H1 (cell line): ENCODE data around the gene POLR1B. TPM values are rescaled to one million over a fixed set of nuclear protein-coding genes. Genes with fewer than 3 reads are reported as not detected.

Experiments used
- CTCF ChIA-PET: fragments of 300-600 bp; sonication (Branson Sonifier 250); formaldehyde crosslinking; loops from one replicate; lab custom pipeline; 2021; ENCODE audit not compliant: partially characterized antibody; lab: Charles Lee
- POLR2A ChIA-PET: fragments of 300-600 bp; sonication (Branson Sonifier 250); formaldehyde crosslinking; loops from one replicate; lab custom pipeline; 2021; ENCODE audit warnings: inconsistent platforms; ENCODE audit not compliant: partially characterized antibody; lab: Charles Lee
- DNase-seq, 2 experiments: peaks; one replicate each; pipeline versions ENCODE4 v3.0.0 to v3.0.0-alpha.2; 2010 to 2022; ENCODE audit warnings: low spot score in 2 of 2, low read depth in 1 of 2, mixed read lengths in 1 of 2
- FAIRE-seq: peaks from 2 replicates; lab custom pipeline; 2011; peaks lifted over from hg19 to GRCh38; lab: Jason Lieb, UNC
- H2AFZ ChIP-seq: 2 replicates; pipeline ENCODE4 v1.8.1; 2012; ENCODE audit warnings: low read length, inconsistent platforms
- H2AK5ac ChIP-seq: 2 replicates; pipeline ENCODE4 v1.6.1; 2013; ENCODE audit warnings: low read depth, low read length
- H2BK120ac ChIP-seq: replicated peaks from 2 replicates; pipeline ENCODE3; 2013; ENCODE audit warnings: low read depth, low read length, inconsistent platforms
- H2BK12ac ChIP-seq: 2 replicates; pipeline ENCODE4 v1.6.1; 2013; ENCODE audit warnings: low read depth, low read length
- H2BK15ac ChIP-seq: 2 replicates; pipeline ENCODE4 v1.6.1; 2013; ENCODE audit warnings: low read length
- H2BK20ac ChIP-seq: 2 replicates; pipeline ENCODE4 v1.6.1; 2013; ENCODE audit warnings: low read length
- H2BK5ac ChIP-seq: 2 replicates; pipeline ENCODE4 v1.6.1; 2013; ENCODE audit warnings: low read depth, low read length
- H3K14ac ChIP-seq: 2 replicates; pipeline ENCODE4 v1.6.1; 2013; ENCODE audit warnings: inconsistent platforms; ENCODE audit not compliant: insufficient read length
- H3K18ac ChIP-seq: 2 replicates; pipeline ENCODE4 v1.6.1; 2013; ENCODE audit warnings: low read length; ENCODE audit errors: extremely low read depth
- H3K23ac ChIP-seq: 2 replicates; pipeline ENCODE4 v1.6.1; 2013; ENCODE audit warnings: inconsistent platforms; ENCODE audit not compliant: insufficient read length
- H3K23me2 ChIP-seq: 2 replicates; pipeline ENCODE4 v1.6.1; 2013; ENCODE audit warnings: low read depth, low read length
- H3K27ac ChIP-seq: 2 replicates; pipeline ENCODE4 v1.6.1; 2011; ENCODE audit warnings: low read depth, low read length, inconsistent platforms
- H3K27me3 ChIP-seq, 4 experiments: replicated peaks in 1 of 4; 1 replicate in 1 of 4; 2 replicates in 3 of 4; pipeline versions ENCODE4 v1.6.1 to v1.8.1; 2011 to 2013; ENCODE audit warnings: low read length in 3 of 4, mild to moderate bottlenecking in 3 of 4, inconsistent platforms in 2 of 4, mixed read lengths in 2 of 4, moderate library complexity in 1 of 4; ENCODE audit not compliant: control insufficient read depth in 3 of 4, insufficient read depth in 3 of 4; ENCODE audit errors: extremely low read depth in 1 of 4
- H3K36me3 ChIP-seq, 4 experiments: 2 replicates each; pipeline versions ENCODE4 v1.6.1 to v1.8.1; 2011 to 2013; ENCODE audit warnings: mild to moderate bottlenecking in 4 of 4, low read length in 3 of 4, moderate library complexity in 2 of 4, control low read depth in 1 of 4, inconsistent platforms in 1 of 4; ENCODE audit not compliant: insufficient read depth in 4 of 4, control insufficient read depth in 2 of 4
- H3K4ac ChIP-seq: replicated peaks from 2 replicates; pipeline ENCODE3; 2013; ENCODE audit warnings: low read length, low read depth, mixed read lengths, inconsistent platforms; ENCODE audit not compliant: insufficient read length
- H3K4me1 ChIP-seq, 4 experiments: replicated peaks in 1 of 4; 1 replicate in 1 of 4; 2 replicates in 3 of 4; pipeline versions ENCODE4 v1.6.1 to v1.8.1; 2011 to 2013; ENCODE audit warnings: low read length in 3 of 4, inconsistent platforms in 2 of 4, mixed read lengths in 1 of 4; ENCODE audit not compliant: insufficient read depth in 4 of 4, control insufficient read depth in 3 of 4
- H3K4me2 ChIP-seq, 2 experiments: 2 replicates each; pipeline versions ENCODE4 v1.6.1 to v1.8.1; 2011 to 2013; ENCODE audit warnings: low read depth in 2 of 2, low read length in 2 of 2, control low read depth in 1 of 2, inconsistent platforms in 1 of 2, mild to moderate bottlenecking in 1 of 2; ENCODE audit not compliant: insufficient read depth in 1 of 2
- H3K4me3 ChIP-seq, 4 experiments: fragments of 200-600, 300-600 bp in 1 of 4; sonication (generic), shearing (Covaris generic), sonication (Bioruptor Twin) in 1 of 4; 2 replicates each; pipeline versions ENCODE4 v1.5.1 to v1.8.1; 2011 to 2016; ENCODE audit warnings: low read length in 4 of 4, low read depth in 3 of 4, control low read depth in 2 of 4, inconsistent platforms in 2 of 4, mild to moderate bottlenecking in 2 of 4, mixed read lengths in 1 of 4, moderate library complexity in 1 of 4; ENCODE audit not compliant: insufficient read depth in 2 of 4; ENCODE audit errors: extremely low read depth in 1 of 4
- H3K56ac ChIP-seq: replicated peaks from 2 replicates; pipeline ENCODE3; 2013; ENCODE audit warnings: low read depth, mild to moderate bottlenecking, mixed read lengths, low read length, inconsistent platforms; ENCODE audit not compliant: insufficient read length
- H3K79me1 ChIP-seq: 2 replicates; pipeline ENCODE4 v1.6.1; 2013; ENCODE audit warnings: low read depth, low read length, control low read depth
- H3K79me2 ChIP-seq, 2 experiments: 2 replicates each; pipeline versions ENCODE4 v1.6.1 to v1.8.1; 2012 to 2013; ENCODE audit warnings: low read length in 2 of 2, mild to moderate bottlenecking in 2 of 2, inconsistent platforms in 1 of 2; ENCODE audit not compliant: insufficient read depth in 2 of 2, control insufficient read depth in 1 of 2
- H3K9ac ChIP-seq, 4 experiments: replicated peaks in 1 of 4; 1 replicate in 1 of 4; 2 replicates in 3 of 4; pipeline versions ENCODE4 v1.6.1 to v1.8.1; 2011 to 2013; ENCODE audit warnings: low read depth in 3 of 4, low read length in 3 of 4, control low read depth in 2 of 4, mild to moderate bottlenecking in 2 of 4, moderate library complexity in 2 of 4, inconsistent platforms in 1 of 4; ENCODE audit errors: extremely low read depth in 1 of 4
- H3K9me3 ChIP-seq, 2 experiments: 2 replicates each; pipeline versions ENCODE4 v1.6.1 to v1.8.1; 2012 to 2013; ENCODE audit warnings: mild to moderate bottlenecking in 2 of 2, moderate library complexity in 2 of 2, control low read depth in 1 of 2, inconsistent platforms in 1 of 2, low read depth in 1 of 2, low read length in 1 of 2, mixed read lengths in 1 of 2; ENCODE audit not compliant: insufficient read depth in 2 of 2
- H4K20me1 ChIP-seq, 2 experiments: replicated peaks in 1 of 2; 2 replicates each; pipeline versions ENCODE3 to v1.8.1; 2011 to 2013; ENCODE audit warnings: inconsistent platforms in 2 of 2, low read length in 2 of 2, mild to moderate bottlenecking in 1 of 2; ENCODE audit not compliant: insufficient read depth in 2 of 2, control insufficient read depth in 1 of 2
- H4K5ac ChIP-seq: 2 replicates; pipeline ENCODE4 v1.6.1; 2013; ENCODE audit warnings: low read length, low read depth, mixed read lengths, inconsistent platforms; ENCODE audit not compliant: insufficient read length
- H4K8ac ChIP-seq: 2 replicates; pipeline ENCODE4 v1.8.0; 2013; ENCODE audit warnings: mild to moderate bottlenecking, moderate library complexity, low read length, inconsistent platforms; ENCODE audit not compliant: insufficient read depth; ENCODE audit errors: extremely low read depth
- H4K91ac ChIP-seq: replicated peaks from 2 replicates; pipeline ENCODE3; 2013; ENCODE audit warnings: low read length, mixed read lengths, inconsistent platforms; ENCODE audit not compliant: insufficient read length
- EGR1 ChIP-seq: IDR thresholded peaks from 2 replicates; pipeline ENCODE4 v1.6.1; 2011; ENCODE audit warnings: low read depth, low read length, borderline replicate concordance
- WGBS, 2 experiments: shearing (Covaris generic) in 1 of 2; methylation state at CpG; one replicate each; pipeline versions ENCODE4 v1.1.6 to v1.1.7; 2013 to 2015; ENCODE audit warnings: low lambda C conversion rate in 2 of 2, mixed read lengths in 2 of 2, inconsistent platforms in 1 of 2, low coverage in 1 of 2, missing lambda C conversion rate in 1 of 2; ENCODE audit not compliant: insufficient replicate concordance in 2 of 2, insufficient coverage in 1 of 2, insufficient read length in 1 of 2; ENCODE audit errors: extremely low coverage in 1 of 2, missing lambda C conversion rate in 1 of 2; 5-methylcytosine and 5-hydroxymethylcytosine counted together
- polyA plus RNA-seq, 7 experiments: library from polyadenylated mRNA; depleted of rRNA in 3 of 7; stranded (reverse) in 5 of 7; unstranded in 2 of 7; fragments of >200 nt in 5 of 7; fragments of 200-250 nt in 2 of 7; gene quantifications; 1 replicate in 5 of 7; 2 replicates in 1 of 7; 4 replicates in 1 of 7; pipeline versions ENCODE4 v1.2.1 to v1.2.3, GENCODE V29; 2011 to 2013; ENCODE audit warnings: missing spikeins in 2 of 7, mixed read lengths in 2 of 7
- total RNA-seq: library from RNA; stranded (reverse); fragmentation: NEBNext Ultra II Directional; extraction: Animal tissue kit (Norgen Biotek cat#: 25700); gene quantifications from 2 replicates; pipeline ENCODE4 v1.2.1, GENCODE V29; 2021

POLR1B gene
- total and polyA plus RNA-seq, 2 of the 8 experiments (the other 6 are each of a cell fraction or from before 2014, with no cell fraction given), result 24.3 to 69.4 TPM

- peaks cover 9% of the 10 kb centered on the region; the same call in 1 of the 2 replicates for H3K23me2 ChIP-seq
- 51% methylated on average over 3 of the region's 3 CpGs; no CpG with 5 or more reads in 1 of the 2 experiments for WGBS, 2 experiments
- H3K4me2 ChIP-seq, result peak overlapping the region; percentile 72 to 80
- peak overlapping the region; percentile 96; the same call in 1 of the 2 replicates for H3K27ac ChIP-seq
- TF ChIP-seq EGR1, result no peak
- no peaks in the 10 kb centered on the region for H3K27me3 ChIP-seq
- H2BK5ac ChIP-seq, result peak overlapping the region; percentile 99
- peaks cover 0 to 8% (median 2%) of the 10 kb centered on the region in 4 experiments; a peak in 5 of 8 replicates for H3K36me3 ChIP-seq
- H2BK12ac ChIP-seq, result peak overlapping the region; percentile 9; the same call in 1 of the 2 replicates
- H2BK120ac ChIP-seq, result no peak overlapping the region
- no peak overlapping the region for H3K56ac ChIP-seq
- H4K8ac ChIP-seq, result peak overlapping the region; percentile 93; the same call in 1 of the 2 replicates
- FAIRE-seq (no peak), DNase-seq (no peak)
- H2BK20ac ChIP-seq, result no peak overlapping the region
- H3K23ac ChIP-seq, result no peak overlapping the region
- H4K5ac ChIP-seq, result no peak overlapping the region
- peaks cover 0 to 4% (median 2%) of the 10 kb centered on the region in 4 experiments; a peak in 4 of 7 replicates for H3K4me1 ChIP-seq
- H3K9ac ChIP-seq, result peak overlapping the region; percentile 65 to 95 (median 86)
- peak overlapping the region; percentile 82 to 93 (median 88) for H3K4me3 ChIP-seq
- ChIA-PET CTCF (interaction anchor here (0.5 to 4.0 kb wide), 9 partner anchors 9 to 554 kb away, joined by 3 to 17 read pairs (median 3); partner anchors contain the start of gene SLC20A1), POLR2A (interaction anchor here (0.8 to 1.2 kb wide), 5 partner anchors 8 to 142 kb away, joined by 3 to 4 read pairs (median 3); no protein-coding TSS in a partner anchor)
- no peak overlapping the region for H4K91ac ChIP-seq
- H4K20me1 ChIP-seq, result no peaks in the 10 kb centered on the region
- no peak overlapping the region for H3K14ac ChIP-seq
- no peak overlapping the region for H2AK5ac ChIP-seq
- H2AFZ ChIP-seq, result peak overlapping the region; percentile 54; the same call in 1 of the 2 replicates
- no peak overlapping the region for H2BK15ac ChIP-seq
- no peaks in the 10 kb centered on the region for H3K79me2 ChIP-seq
- H3K4ac ChIP-seq, result no peak overlapping the region
- H3K79me1 ChIP-seq, result no peaks in the 10 kb centered on the region
- H3K18ac ChIP-seq, result peak overlapping the region; percentile 100
- no peaks in the 10 kb centered on the region for H3K9me3 ChIP-seq
Observed at GRCh38 chr2:112584891-112585250, 42.6 kb downstream of the POLR1B start.
